ENCODE measurements around the gene RTKN2. TPM values are rescaled to one million over a fixed set of nuclear protein-coding genes. Genes with fewer than 3 reads are reported as not detected.

RTKN2 gene
- polyA plus RNA-seq, 3 donors = 0.07 to 0.08 TPM; not detected in 1

GRCh38 chr10:62133618-62134017, 135.0 kb downstream of the RTKN2 start:
- no peak overlapping the region for H3K27ac ChIP-seq (ENCODE audit: low read depth in 1 of 2, low read length in 2 of 2)
- no peak for TF ChIP-seq CTCF (IDR thresholded peaks at IDR 0.05)
- no peaks in the 10 kb centered on the region for H3K36me3 Mint-ChIP-seq
- no peaks in the 10 kb centered on the region for H3K27me3 Mint-ChIP-seq (ENCODE audit: low read depth in 3 of 3)
- no peaks in the 10 kb centered on the region for H3K36me3 ChIP-seq (replicated peaks in 1 of 2; ENCODE audit: control insufficient read depth in 1 of 2, insufficient read depth in 2 of 2, low read length in 2 of 2)
- H3K4me3 ChIP-seq (replicated peaks in 1 of 3; ENCODE audit: low read depth in 2 of 3, low read length in 3 of 3) = no peak overlapping the region
- H2AFZ ChIP-seq (ENCODE audit: insufficient read depth, low read depth, low read length, poor library complexity, severe bottlenecking) = no peak overlapping the region
- no peak overlapping the region for H3K27ac Mint-ChIP-seq
- H3K79me2 ChIP-seq (ENCODE audit: insufficient read depth, low read length) = no peaks in the 10 kb centered on the region
- H3K9me3 ChIP-seq (replicated peaks in 1 of 2; ENCODE audit: control insufficient read depth in 1 of 2, insufficient read depth in 1 of 2, low read length in 2 of 2) = peaks cover 5 to 12% of the 10 kb centered on the region in 2 donors
- H3K4me3 Mint-ChIP-seq = no peak overlapping the region
- peaks cover 1% of the 10 kb centered on the region for H3K4me1 Mint-ChIP-seq
- intact Hi-C loops (cut with micrococcal nuclease) = no loop called here
- H3K9ac ChIP-seq (ENCODE audit: insufficient read depth, low read length, poor library complexity, severe bottlenecking) = no peak overlapping the region
- no peaks in the 10 kb centered on the region for H3K27me3 ChIP-seq (ENCODE audit: control insufficient read depth in 2 of 2, insufficient read depth in 2 of 2, low read length in 2 of 2)
- H4K20me1 ChIP-seq (ENCODE audit: insufficient read depth, low read length) = no peaks in the 10 kb centered on the region
- no peak overlapping the region for H3K4me2 ChIP-seq (replicated peaks; ENCODE audit: extremely low read depth, low read length, poor library complexity, severe bottlenecking)
- DNase-seq = no peak
- peaks cover 8 to 18% (median 16%) of the 10 kb centered on the region in 7 donors for H3K9me3 Mint-ChIP-seq
- no peaks in the 10 kb centered on the region for H3K4me1 ChIP-seq (ENCODE audit: control insufficient read depth in 1 of 2, insufficient read depth in 2 of 2, low read length in 2 of 2)

Other genes with a start within 250 kb of the RTKN2 start
- gene ZNF365, start 105.5 kb upstream of the RTKN2 start, polyA plus RNA-seq = not detected

Measured in CD14-positive monocyte (primary cell).